ENCODE measurements around the gene TNPO2. TPM values are rescaled to one million over a fixed set of nuclear protein-coding genes. Genes with fewer than 3 reads are reported as not detected.
A peak's percentile ranks its signal among the peaks of the same experiment; 100 is the strongest.

The TNPO2 gene
- 100 to 1,000 TPM in 1 of 4 donors, 10 to 100 TPM in 3; 56.1 to 120 (median 77.6) TPM for total RNA-seq

DNA sequence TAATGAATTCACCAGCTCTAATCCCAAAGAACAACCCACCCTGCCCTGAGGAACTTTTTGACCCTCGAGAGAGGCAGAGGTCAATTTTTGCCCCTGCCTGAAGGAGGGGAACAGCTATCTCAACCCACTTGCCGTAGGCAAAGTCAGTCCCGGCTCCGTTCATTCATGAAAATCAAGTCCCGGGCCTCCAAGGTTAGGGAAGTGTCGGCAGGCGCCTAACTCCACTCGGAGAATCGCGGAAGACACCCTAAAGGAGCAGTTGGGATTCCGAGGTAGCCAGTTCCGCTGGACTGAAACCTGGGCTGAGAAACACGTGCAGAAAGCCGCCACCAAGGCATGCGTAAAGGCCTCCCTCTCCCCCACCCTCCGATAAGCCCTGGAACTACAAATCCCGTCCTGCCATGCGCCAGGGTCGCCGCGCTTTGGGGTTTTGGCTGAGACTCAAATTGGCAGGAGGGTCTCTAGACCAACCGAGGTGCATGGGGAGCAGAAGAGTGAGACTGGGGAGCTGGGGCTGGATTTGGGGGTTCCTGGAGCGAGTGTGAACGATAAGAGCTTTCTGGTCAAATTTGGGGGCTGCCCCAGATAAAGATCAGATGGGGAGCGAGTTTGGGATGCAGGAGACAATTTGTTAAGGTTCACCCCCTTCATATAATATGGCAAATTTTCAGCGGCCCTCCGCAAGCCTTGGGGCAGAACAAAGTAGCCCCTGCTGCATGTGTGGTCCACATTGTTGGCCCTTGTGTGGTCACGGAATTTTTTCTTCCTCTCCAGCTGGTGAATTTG is at the start of gene TNPO2:
Gene TNPO2, minus strand, starts transcription at position 292 of the 786 bp plus-strand sequence. CDS start 2,955 bp downstream, outside the sequence.
- peak in 1 of 2 donors; percentile 40 for DNase-seq (ENCODE audit: low spot score in 2 of 2)
- Histone ChIP-seq H3K27me3 (no peaks in the 10 kb centered on the region), H3K9me3 (no peaks in the 10 kb centered on the region), H3K36me3 (peaks cover 0 to 27% (median 0%) of the 10 kb centered on the region in 3 donors), H3K4me3 (peak within 1 kb of the TSS; percentile 68 to 93 (median 79)), H3K27ac (peak within 1 kb of the TSS; percentile 89 to 97 (median 94)), H3K4me1 (peaks cover 0 to 50% (median 31%) of the 10 kb centered on the region in 4 donors)
- 3% methylated on average over 28 of the region's 28 CpGs for WGBS, 2 donors
- TF ChIP-seq POLR2A (IDR thresholded peaks at IDR 0.05), result no peak
- peak in 1 of 2 donors; percentile 15 for TF ChIP-seq EP300 (IDR thresholded peaks at IDR 0.05)

DNA sequence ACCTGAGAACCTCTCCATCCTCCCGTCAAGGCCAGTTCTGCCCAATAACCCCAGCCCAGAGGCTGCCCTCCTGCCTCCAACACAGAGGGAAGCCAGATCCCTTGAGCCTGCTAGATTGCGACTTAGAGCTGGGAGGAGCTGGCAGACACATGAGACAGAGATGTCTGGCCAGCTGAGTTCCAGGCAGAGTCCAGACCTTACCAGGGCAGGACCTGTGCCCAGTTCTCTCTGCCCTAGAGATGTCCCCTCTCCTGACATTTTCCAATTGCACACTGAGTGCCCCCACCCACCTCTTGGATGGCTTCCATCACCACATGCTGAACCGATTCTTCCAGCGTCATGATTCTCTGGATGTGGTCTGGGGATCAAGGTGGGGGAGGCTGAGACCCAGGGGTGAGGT is 48.6 kb upstream of the TNPO2 start:
- H3K9me3 ChIP-seq, result no peaks in the 10 kb centered on the region
- no peak overlapping the region for H3K4me3 ChIP-seq
- no peak overlapping the region for H3K27ac ChIP-seq
- H3K27me3 ChIP-seq, result no peaks in the 10 kb centered on the region
- TF ChIP-seq EP300 (IDR thresholded peaks at IDR 0.05), result no peak
- TF ChIP-seq, protein P1, sequence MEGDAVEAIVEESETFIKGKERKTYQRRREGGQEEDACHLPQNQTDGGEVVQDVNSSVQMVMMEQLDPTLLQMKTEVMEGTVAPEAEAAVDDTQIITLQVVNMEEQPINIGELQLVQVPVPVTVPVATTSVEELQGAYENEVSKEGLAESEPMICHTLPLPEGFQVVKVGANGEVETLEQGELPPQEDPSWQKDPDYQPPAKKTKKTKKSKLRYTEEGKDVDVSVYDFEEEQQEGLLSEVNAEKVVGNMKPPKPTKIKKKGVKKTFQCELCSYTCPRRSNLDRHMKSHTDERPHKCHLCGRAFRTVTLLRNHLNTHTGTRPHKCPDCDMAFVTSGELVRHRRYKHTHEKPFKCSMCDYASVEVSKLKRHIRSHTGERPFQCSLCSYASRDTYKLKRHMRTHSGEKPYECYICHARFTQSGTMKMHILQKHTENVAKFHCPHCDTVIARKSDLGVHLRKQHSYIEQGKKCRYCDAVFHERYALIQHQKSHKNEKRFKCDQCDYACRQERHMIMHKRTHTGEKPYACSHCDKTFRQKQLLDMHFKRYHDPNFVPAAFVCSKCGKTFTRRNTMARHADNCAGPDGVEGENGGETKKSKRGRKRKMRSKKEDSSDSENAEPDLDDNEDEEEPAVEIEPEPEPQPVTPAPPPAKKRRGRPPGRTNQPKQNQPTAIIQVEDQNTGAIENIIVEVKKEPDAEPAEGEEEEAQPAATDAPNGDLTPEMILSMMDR (IDR thresholded peaks at IDR 0.05), result no peak
- no peak for TF ChIP-seq POLR2A (IDR thresholded peaks at IDR 0.05)
- peaks cover 0 to 23% (median 0%) of the 10 kb centered on the region in 3 donors for H3K36me3 ChIP-seq
- WGBS, 2 donors, result 57 to 65% methylated on average over 3 to 4 of the region's 4 CpGs
- H3K4me1 ChIP-seq, result peaks cover 0 to 10% (median 8%) of the 10 kb centered on the region in 4 donors
- DNase-seq (ENCODE audit: low spot score in 2 of 2), result no peak

DNA sequence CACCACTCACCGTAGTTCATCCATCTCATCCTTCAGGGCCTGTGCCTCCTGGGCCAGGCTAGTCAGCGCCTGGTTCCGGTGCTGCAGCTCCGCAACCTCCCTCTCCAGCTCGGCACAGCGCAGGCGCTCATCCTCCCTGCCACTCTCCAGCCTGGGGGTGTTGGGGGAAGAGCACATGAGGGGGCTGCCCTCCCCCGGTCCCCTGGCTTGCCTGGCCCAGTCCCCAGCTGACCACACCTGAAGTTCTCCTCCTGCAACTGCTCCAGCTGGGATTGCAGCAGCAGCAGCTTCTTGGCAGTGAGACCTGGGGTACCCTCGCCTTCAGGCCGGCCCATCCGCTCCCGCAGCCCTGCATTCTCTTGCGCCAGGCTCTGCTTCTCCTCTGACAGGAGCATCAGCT is 47.2 kb upstream of the TNPO2 start:
- no peaks in the 10 kb centered on the region for H3K27me3 ChIP-seq
- no peaks in the 10 kb centered on the region for H3K9me3 ChIP-seq
- no peak for DNase-seq (ENCODE audit: low spot score in 2 of 2)
- H3K27ac ChIP-seq, result no peak overlapping the region
- 92 to 94% methylated on average over 12 to 13 of the region's 13 CpGs for WGBS, 2 donors
- no peak overlapping the region for H3K4me3 ChIP-seq
- TF ChIP-seq POLR2A (IDR thresholded peaks at IDR 0.05) (no peak), EP300 (IDR thresholded peaks at IDR 0.05) (no peak)
- TF ChIP-seq, protein P1 (IDR thresholded peaks at IDR 0.05), result no peak
- H3K36me3 ChIP-seq, result peaks cover 0 to 28% (median 0%) of the 10 kb centered on the region in 3 donors
- peaks cover 0 to 7% (median 5%) of the 10 kb centered on the region in 4 donors for H3K4me1 ChIP-seq

DNA sequence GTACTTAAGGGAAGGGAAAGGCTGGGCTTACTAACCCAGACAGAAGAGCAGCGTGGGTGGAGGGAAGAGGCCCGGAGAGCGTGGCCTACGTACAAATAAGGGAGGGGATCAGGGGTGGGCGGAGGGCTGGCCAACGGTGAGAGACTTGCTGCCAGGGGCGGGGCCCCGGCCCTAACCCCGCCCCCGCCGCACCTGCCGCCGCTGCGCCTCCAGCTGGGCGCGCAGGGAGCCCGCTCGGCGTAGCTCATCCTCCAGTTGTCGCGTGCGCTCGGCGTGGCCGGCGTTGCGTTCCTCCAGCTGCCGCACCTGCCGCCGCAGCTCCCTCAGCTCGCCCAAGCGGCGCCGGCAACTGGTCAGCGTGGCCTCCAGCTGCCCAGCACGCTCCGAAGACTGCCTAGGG is 46.0 kb upstream of the TNPO2 start:
- Histone ChIP-seq H3K4me3 (no peak overlapping the region), H3K4me1 (peaks cover 0 to 2% (median under 1%) of the 10 kb centered on the region in 4 donors), H3K27ac (no peak overlapping the region), H3K36me3 (peaks cover 0 to 34% (median 0%) of the 10 kb centered on the region in 3 donors), H3K27me3 (no peaks in the 10 kb centered on the region), H3K9me3 (no peaks in the 10 kb centered on the region)
- TF ChIP-seq EP300 (IDR thresholded peaks at IDR 0.05) (no peak), POLR2A (IDR thresholded peaks at IDR 0.05) (no peak)
- TF ChIP-seq, protein P1 (IDR thresholded peaks at IDR 0.05), result no peak
- no peak for DNase-seq (ENCODE audit: low spot score in 2 of 2)
- WGBS, 2 donors, result 29 to 56% methylated on average over 10 to 37 of the region's 37 CpGs

DNA sequence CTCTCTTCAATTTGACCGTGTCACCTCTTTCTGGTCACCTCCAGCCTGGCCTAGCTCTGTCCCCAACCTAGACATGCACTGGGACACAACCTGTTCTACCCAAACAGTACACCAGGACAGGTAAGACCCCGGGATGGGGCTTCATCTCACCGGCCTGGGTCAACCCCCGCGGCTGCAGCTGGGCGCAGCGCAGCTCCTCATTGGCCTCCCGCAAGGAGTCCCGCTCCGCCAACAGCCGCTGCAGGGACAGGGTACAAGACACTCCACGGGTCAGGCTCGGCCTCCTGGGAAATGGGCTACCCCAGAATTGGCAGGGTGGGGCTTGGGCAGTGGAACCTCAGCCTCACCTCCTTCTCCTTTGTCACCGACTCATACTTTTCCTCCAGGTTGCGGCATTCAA is 43.9 kb upstream of the TNPO2 start:
- WGBS, 2 donors, result 89 to 93% methylated on average over 10 to 15 of the region's 15 CpGs
- no peak for DNase-seq (ENCODE audit: low spot score in 2 of 2)
- no peak for TF ChIP-seq EP300 (IDR thresholded peaks at IDR 0.05)
- no peak for TF ChIP-seq POLR2A (IDR thresholded peaks at IDR 0.05)
- TF ChIP-seq, protein P1 (IDR thresholded peaks at IDR 0.05), result no peak

More for the DNA sequence above, 43.9 kb upstream of the TNPO2 start:
- peaks cover 0 to 51% (median 0%) of the 10 kb centered on the region in 3 donors for H3K36me3 ChIP-seq
- no peaks in the 10 kb centered on the region for H3K27me3 ChIP-seq
- no peak overlapping the region for H3K4me3 ChIP-seq
- H3K4me1 ChIP-seq, result no peaks in the 10 kb centered on the region
- no peak overlapping the region for H3K27ac ChIP-seq
- H3K9me3 ChIP-seq, result no peaks in the 10 kb centered on the region

Data from tibial nerve (tissue), 4 donors.